ENCODE measurements around the gene SSX2IP.

DNA sequence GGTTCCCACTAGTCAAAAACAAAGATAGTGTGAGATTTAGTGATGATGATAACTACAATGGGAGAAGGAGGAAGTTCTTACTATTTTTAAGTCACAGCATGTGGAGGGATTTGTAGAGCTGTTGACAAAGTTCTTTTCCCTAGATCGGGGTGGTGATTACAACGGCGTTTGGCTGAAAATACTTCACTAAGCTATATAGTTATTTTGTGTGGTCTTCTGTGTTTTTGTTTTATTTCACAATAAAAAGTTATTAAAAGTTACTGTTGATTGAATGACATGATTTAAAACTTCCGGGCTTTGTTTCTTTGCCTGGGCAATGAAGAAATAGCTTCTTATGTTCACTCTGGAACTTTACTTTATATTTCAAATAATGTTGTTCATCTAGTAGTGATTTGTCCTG lies 47.3 kb upstream of the SSX2IP start:
- TF ChIP-seq, protein P1, sequence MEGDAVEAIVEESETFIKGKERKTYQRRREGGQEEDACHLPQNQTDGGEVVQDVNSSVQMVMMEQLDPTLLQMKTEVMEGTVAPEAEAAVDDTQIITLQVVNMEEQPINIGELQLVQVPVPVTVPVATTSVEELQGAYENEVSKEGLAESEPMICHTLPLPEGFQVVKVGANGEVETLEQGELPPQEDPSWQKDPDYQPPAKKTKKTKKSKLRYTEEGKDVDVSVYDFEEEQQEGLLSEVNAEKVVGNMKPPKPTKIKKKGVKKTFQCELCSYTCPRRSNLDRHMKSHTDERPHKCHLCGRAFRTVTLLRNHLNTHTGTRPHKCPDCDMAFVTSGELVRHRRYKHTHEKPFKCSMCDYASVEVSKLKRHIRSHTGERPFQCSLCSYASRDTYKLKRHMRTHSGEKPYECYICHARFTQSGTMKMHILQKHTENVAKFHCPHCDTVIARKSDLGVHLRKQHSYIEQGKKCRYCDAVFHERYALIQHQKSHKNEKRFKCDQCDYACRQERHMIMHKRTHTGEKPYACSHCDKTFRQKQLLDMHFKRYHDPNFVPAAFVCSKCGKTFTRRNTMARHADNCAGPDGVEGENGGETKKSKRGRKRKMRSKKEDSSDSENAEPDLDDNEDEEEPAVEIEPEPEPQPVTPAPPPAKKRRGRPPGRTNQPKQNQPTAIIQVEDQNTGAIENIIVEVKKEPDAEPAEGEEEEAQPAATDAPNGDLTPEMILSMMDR (conservative IDR thresholded peaks at IDR 0.05 in 1 of 2, IDR thresholded peaks at IDR 0.05 in 1 of 2; ENCODE audit: low read depth in 1 of 2, low read length in 2 of 2): no peak
- no peak for TF ChIP-seq EZH2 (IDR thresholded peaks at IDR 0.05; ENCODE audit: low read length, missing control alignments)

All from fibroblast of lung (primary cell).